ENCODE measurements around the gene PRDM16.

DNA sequence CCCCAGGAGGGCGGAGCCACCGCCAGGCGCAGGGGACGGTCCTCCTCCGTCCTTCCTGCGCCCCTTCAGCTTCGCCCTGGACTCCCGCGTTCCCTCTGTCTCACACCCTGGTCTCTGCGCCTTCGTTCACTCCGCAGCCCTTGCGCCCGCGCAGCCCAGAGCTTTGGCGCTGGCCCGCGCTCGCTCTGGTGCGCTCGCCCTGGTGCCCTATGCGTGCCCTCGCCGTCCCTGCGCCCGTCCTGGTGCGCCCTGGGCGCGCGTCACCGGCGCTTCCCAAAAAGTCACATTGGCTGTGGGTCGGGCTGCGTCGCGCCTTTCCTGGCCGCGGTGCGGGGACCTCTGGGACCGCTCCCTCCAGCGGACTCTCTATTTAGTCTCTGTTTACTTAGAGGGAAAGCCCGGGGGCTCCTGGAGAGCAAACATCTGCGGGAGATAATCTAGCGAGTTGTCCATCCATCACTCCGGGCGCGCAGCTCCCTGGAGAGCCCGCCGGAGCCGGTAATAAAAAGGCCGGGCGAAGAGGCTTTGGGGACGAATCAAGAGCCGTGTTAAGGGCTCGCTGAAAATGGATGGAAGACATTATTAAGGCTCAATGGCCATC is 178.6 kb downstream of the PRDM16 start:
- TF ChIP-seq EP300 (IDR thresholded peaks at IDR 0.05), result no peak
- TF ChIP-seq, protein P1, sequence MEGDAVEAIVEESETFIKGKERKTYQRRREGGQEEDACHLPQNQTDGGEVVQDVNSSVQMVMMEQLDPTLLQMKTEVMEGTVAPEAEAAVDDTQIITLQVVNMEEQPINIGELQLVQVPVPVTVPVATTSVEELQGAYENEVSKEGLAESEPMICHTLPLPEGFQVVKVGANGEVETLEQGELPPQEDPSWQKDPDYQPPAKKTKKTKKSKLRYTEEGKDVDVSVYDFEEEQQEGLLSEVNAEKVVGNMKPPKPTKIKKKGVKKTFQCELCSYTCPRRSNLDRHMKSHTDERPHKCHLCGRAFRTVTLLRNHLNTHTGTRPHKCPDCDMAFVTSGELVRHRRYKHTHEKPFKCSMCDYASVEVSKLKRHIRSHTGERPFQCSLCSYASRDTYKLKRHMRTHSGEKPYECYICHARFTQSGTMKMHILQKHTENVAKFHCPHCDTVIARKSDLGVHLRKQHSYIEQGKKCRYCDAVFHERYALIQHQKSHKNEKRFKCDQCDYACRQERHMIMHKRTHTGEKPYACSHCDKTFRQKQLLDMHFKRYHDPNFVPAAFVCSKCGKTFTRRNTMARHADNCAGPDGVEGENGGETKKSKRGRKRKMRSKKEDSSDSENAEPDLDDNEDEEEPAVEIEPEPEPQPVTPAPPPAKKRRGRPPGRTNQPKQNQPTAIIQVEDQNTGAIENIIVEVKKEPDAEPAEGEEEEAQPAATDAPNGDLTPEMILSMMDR (IDR thresholded peaks at IDR 0.05), result no peak
